Skeletal muscle satellite cell (primary cell): Measurements from ENCODE around the gene GABRG3. TPM values are rescaled to one million over a fixed set of nuclear protein-coding genes. Genes with fewer than 3 reads are reported as not detected.

Source experiments
- small RNA-seq: library from RNA; depleted of rRNA; stranded (forward); fragments of <200 nt; gene quantifications from one replicate; pipeline ENCODE3, GENCODE V24; 2012

The GABRG3 gene

Small RNA genes lying within 50 kb of the gene (small RNA-seq; reads per million reads assigned to genes)
- not detected for gene RNA5SP391
- not detected for gene SERPINE4P
